Mesodermal cell (in vitro differentiated cells): ENCODE measurements around the gene PTH2.
A peak's percentile ranks its signal among the peaks of the same experiment; 100 is the strongest.
"Not testable (repeated sequence)": the region's sequence is repeated elsewhere in the genome, so short reads cannot be mapped to it uniquely, and the experiment has no call there.

Experiments used
- H3K27ac ChIP-seq: 2 replicates; pipeline ENCODE4 v1.7.0; 2013; ENCODE audit warnings: mild to moderate bottlenecking, low read depth, low read length, moderate library complexity; ENCODE audit not compliant: severe bottlenecking
- H3K36me3 ChIP-seq: 2 replicates; pipeline ENCODE4 v1.7.1; 2013; ENCODE audit warnings: mild to moderate bottlenecking, low read length, moderate library complexity; ENCODE audit not compliant: control insufficient read depth, insufficient read depth
- H3K4me1 ChIP-seq: one replicate; pipeline ENCODE4 v1.7.1; 2013; ENCODE audit warnings: mild to moderate bottlenecking, low read length; ENCODE audit not compliant: insufficient read depth, control insufficient read depth, poor library complexity, severe bottlenecking
- H3K4me3 ChIP-seq: 2 replicates; pipeline ENCODE4 v1.7.0; 2013; ENCODE audit warnings: low read length, control low read depth, mild to moderate bottlenecking; ENCODE audit not compliant: insufficient read depth, poor library complexity, severe bottlenecking; ENCODE audit errors: extremely low read depth
- H3K9me3 ChIP-seq: 2 replicates; pipeline ENCODE4 v1.7.1; 2013; ENCODE audit warnings: mild to moderate bottlenecking, low read length, moderate library complexity; ENCODE audit not compliant: control insufficient read depth
- WGBS, 2 experiments: methylation state at CpG; one replicate each; pipeline ENCODE4 v1.1.5; 2013; ENCODE audit warnings: missing lambda C conversion rate in 2 of 2; ENCODE audit not compliant: insufficient coverage in 2 of 2; 5-methylcytosine and 5-hydroxymethylcytosine counted together

The PTH2 gene

GRCh38 chr19:49447485-49448431, 24.5 kb upstream of the PTH2 start:
- 90 to 92% methylated on average over 26 to 28 of the region's 32 CpGs for WGBS, 2 experiments
- H3K36me3 ChIP-seq = peaks cover 44% of the 10 kb centered on the region

GRCh38 chr19:49445997-49446396, 22.8 kb upstream of the PTH2 start:
- 95 to 100% methylated on average over 2 of the region's 3 CpGs for WGBS, 2 experiments
- H3K4me1 ChIP-seq = peaks cover 4% of the 10 kb centered on the region
- H3K36me3 ChIP-seq = peaks cover 44% of the 10 kb centered on the region
- H3K4me3 ChIP-seq = no peak overlapping the region
- H3K9me3 ChIP-seq = no peaks in the 10 kb centered on the region
- H3K27ac ChIP-seq = no peak overlapping the region

More at GRCh38 chr19:49447485-49448431, 24.5 kb upstream of the PTH2 start:
- H3K27ac ChIP-seq = no peak overlapping the region
- H3K9me3 ChIP-seq = no peaks in the 10 kb centered on the region
- H3K4me3 ChIP-seq = no peak overlapping the region
- H3K4me1 ChIP-seq = peaks cover 4% of the 10 kb centered on the region

GRCh38 chr19:49444100-49444700, 21.0 kb upstream of the PTH2 start:
- not testable (repeated sequence) for H3K9me3 ChIP-seq, H3K4me3 ChIP-seq, H3K27ac ChIP-seq, H3K4me1 ChIP-seq
- 73 to 93% methylated on average over 3 to 4 of the region's 5 CpGs for WGBS, 2 experiments
- H3K36me3 ChIP-seq = peaks cover 29% of the 10 kb centered on the region

GRCh38 chr19:49443366-49444099, 20.3 kb upstream of the PTH2 start:
- no peaks in the 10 kb centered on the region for H3K4me1 ChIP-seq
- H3K36me3 ChIP-seq = peaks cover 23% of the 10 kb centered on the region
- peak overlapping the region; percentile 69 for H3K27ac ChIP-seq
- 0% methylated on average over 38 to 42 of the region's 47 CpGs for WGBS, 2 experiments
- peak overlapping the region; percentile 58 for H3K4me3 ChIP-seq
- H3K9me3 ChIP-seq = no peaks in the 10 kb centered on the region

GRCh38 chr19:49442771-49443365, 19.6 kb upstream of the PTH2 start:
- Histone ChIP-seq H3K4me3 (peak overlapping the region; percentile 58), H3K36me3 (peaks cover 16% of the 10 kb centered on the region), H3K4me1 (no peaks in the 10 kb centered on the region), H3K27ac (peak overlapping the region; percentile 69), H3K9me3 (no peaks in the 10 kb centered on the region)
- 0 to 1% methylated on average over 27 to 28 of the region's 43 CpGs for WGBS, 2 experiments

GRCh38 chr19:49442354-49442753, 19.1 kb upstream of the PTH2 start:
- 2 to 8% methylated on average over 9 to 11 of the region's 11 CpGs for whole genome bisulfite sequencing, 2 experiments
- H3K36me3 ChIP-seq = peaks cover 11% of the 10 kb centered on the region
- no peaks in the 10 kb centered on the region for H3K4me1 ChIP-seq
- peak overlapping the region; percentile 58 for H3K4me3 ChIP-seq
- no peaks in the 10 kb centered on the region for H3K9me3 ChIP-seq
- no peak overlapping the region for H3K27ac ChIP-seq

GRCh38 chr19:49441960-49442350, 18.7 kb upstream of the PTH2 start:
- WGBS, 2 experiments = 20% methylated on average over 13 to 14 of the region's 14 CpGs
- H3K4me1 ChIP-seq = no peaks in the 10 kb centered on the region
- no peak overlapping the region for H3K27ac ChIP-seq
- H3K4me3 ChIP-seq = no peak overlapping the region
- H3K9me3 ChIP-seq = no peaks in the 10 kb centered on the region
- peaks cover 7% of the 10 kb centered on the region for H3K36me3 ChIP-seq

GRCh38 chr19:49441210-49441959, 18.1 kb upstream of the PTH2 start, which contains the start of gene SLC17A7:
Gene SLC17A7, minus strand, starts transcription at chr19:49441527. Its CDS starts 148 bp downstream, at chr19:49441379.
- no peaks in the 10 kb centered on the region for H3K9me3 ChIP-seq

GRCh38 chr19:49440439-49441209, 17.4 kb upstream of the PTH2 start:
- no peak overlapping the region for H3K27ac ChIP-seq
- H3K4me3 ChIP-seq = peak overlapping the region; percentile 8
- no peaks in the 10 kb centered on the region for H3K9me3 ChIP-seq
- no peaks in the 10 kb centered on the region for H3K36me3 ChIP-seq
- 24 to 42% methylated on average over 13 to 14 of the region's 19 CpGs for WGBS, 2 experiments
- no peaks in the 10 kb centered on the region for H3K4me1 ChIP-seq

More at GRCh38 chr19:49441210-49441959, 18.1 kb upstream of the PTH2 start, which contains the start of gene SLC17A7:
- Histone ChIP-seq H3K27ac (no peak within 1 kb of the TSS), H3K4me3 (peak within 1 kb of the TSS; percentile 58), H3K36me3 (peaks cover 1% of the 10 kb centered on the region), H3K4me1 (no peaks in the 10 kb centered on the region)
- 1 to 2% methylated on average over 17 to 35 of the region's 56 CpGs for WGBS, 2 experiments
